Activated naive CD4-positive, alpha-beta T cell treated with anti-CD3 and anti-CD28 coated beads, Interleukin-2, amount 50 U/mL, for 16 hours (primary cell): ENCODE data around the gene IL11.
A peak's percentile ranks its signal among the peaks of the same experiment; 100 is the strongest.

Source experiments
- DNase-seq: peaks from one replicate; pipeline ENCODE4 v3.0.0-alpha.2; 2020

Gene IL11

GRCh38 chr19:55390461-55390880 is 20.2 kb upstream of the IL11 start:
- no peak for DNase-seq

DNA sequence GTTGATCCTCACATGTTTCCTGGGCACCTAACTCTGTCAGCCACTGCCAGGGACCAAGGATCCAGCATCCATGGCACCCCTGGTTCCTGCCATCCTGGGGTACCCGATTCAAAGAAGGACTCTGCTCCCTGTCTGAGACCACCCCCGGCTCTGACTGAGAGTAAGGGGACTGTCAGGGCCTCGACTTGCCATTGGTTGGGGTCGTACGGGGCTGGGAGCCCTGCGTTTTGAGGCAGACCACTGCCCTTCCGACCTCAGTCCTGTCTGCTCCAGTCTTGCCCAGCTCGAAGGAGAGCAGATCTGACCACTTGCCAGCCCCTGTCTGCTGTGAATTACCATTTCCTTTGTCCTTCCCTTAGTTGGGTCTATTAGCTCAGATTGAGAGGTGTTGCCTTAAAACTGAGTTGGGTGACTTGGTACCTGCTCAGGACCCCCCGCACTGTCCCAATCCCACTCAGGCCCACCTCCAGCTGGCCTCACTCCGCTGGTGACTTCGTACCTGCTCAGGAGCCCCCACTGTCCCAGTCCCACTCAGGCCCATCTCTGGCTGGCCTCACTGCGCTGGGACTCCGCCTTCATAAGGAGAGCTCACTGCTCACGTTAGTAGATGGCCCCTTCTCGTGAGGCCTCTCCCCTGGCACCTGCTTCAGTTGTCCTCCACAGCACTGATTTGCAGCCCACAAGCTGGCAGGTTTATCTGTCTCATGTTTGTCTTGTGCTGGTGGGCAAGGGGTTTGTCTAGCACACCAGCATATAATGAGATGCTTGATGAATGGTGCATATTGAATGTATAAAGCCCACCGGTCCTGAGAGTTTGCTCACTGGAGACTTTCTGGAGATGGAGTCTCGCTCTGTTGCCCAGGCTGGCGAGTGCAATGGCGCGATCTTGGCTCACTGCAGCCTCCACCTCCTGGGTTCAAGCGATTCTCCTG is 19.4 kb upstream of the IL11 start:
- DNase-seq, result no peak

DNA sequence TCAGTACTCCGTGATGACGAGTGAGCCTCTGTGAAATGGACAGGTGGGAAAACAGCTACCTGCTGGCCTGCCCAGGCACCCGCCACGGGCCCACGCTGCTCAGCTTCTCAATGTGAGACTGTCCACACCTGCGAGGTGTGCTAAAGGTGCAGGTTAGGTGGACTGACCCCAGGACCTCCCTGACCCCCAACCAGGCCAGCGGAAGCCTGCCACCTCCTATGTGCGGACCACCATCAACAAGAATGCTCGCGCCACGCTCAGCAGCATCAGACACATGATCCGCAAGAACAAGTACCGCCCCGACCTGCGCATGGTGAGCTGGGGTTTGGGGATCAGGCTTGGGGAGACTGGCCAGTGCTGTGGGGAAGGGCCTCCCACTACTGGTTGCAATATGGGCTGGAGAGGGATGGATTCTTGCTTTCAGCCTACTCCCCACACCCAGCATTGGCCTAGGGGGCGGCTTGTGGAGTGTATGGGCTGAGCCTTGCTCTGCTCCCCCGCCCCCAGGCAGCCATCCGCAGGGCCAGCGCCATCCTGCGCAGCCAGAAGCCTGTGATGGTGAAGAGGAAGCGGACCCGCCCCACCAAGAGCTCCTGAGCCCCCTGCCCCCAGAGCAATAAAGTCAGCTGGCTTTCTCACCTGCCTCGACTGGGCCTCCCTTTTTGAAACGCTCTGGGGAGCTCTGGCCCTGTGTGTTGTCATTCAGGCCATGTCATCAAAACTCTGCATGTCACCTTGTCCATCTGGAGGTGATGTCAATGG is 17.7 kb upstream of the IL11 start:
- DNase-seq, result no peak

DNA sequence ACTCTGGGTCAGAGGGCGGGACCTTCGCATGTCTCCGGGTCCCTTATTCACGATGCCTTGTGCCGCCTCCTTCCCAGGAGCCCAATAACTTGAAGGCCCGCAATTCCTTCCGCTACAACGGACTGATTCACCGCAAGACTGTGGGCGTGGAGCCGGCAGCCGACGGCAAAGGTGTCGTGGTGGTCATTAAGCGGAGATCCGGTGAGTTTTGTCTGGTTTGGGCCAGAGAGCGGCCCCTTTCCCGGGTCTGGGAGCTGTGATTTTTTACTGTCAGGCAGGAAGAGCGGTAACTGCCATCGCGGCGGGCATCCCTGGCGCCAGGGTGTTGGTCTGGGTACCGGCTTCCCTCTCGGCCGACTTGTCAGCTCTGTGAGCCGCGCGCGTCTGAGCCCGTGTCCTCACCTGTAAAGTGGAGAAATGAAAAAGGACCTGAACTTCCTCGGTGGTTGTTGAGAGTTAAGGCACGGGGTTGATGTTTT is 16.3 kb upstream of the IL11 start:
- no peak for DNase-seq

DNA sequence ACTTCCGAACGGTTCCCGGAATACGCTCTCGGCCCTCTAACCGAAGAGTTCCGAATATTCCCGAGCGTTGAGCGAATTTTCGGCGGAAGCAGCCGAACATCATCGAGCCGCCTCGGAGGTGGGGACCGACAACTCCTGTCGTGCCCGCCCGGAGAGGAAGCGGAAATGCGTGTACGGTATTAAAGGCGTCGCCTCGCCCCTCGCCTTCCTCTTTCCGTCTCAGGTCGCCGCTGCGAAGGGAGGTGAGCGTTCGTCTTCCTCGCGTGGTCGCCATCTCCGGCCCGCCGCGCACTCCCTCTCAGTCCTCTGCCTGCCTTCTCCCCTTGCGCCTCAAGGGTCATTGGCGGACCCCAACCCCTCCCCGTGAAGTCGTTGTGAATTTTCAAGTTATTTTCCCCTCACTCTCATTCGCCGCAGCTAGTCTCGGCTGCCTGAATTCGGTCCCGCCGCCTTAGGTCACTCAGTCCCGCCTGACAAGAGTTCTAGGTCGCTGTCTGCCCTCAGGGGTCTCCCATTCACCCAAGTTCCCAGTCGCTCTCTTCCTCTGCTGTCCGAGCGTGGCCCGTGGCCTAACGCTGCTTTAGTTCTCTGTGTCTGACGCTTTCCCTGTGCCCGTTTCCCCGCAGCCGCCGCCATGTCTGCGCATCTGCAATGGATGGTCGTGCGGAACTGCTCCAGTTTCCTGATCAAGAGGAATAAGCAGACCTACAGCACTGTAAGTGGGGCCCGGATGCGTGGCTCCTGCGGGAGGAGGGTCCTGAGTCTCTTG is 15.6 kb upstream of the IL11 start, which contains the start of gene RPL28:
TSS of gene RPL28 (plus strand) at position 209 of the 769 bp plus-strand sequence. CDS start at position 635, 426 bp downstream.
- DNase-seq, result peak; percentile 98

GRCh38 chr19:55384920-55385723 is 14.9 kb upstream of the IL11 start:
- DNase-seq, result peak; percentile 97

DNA sequence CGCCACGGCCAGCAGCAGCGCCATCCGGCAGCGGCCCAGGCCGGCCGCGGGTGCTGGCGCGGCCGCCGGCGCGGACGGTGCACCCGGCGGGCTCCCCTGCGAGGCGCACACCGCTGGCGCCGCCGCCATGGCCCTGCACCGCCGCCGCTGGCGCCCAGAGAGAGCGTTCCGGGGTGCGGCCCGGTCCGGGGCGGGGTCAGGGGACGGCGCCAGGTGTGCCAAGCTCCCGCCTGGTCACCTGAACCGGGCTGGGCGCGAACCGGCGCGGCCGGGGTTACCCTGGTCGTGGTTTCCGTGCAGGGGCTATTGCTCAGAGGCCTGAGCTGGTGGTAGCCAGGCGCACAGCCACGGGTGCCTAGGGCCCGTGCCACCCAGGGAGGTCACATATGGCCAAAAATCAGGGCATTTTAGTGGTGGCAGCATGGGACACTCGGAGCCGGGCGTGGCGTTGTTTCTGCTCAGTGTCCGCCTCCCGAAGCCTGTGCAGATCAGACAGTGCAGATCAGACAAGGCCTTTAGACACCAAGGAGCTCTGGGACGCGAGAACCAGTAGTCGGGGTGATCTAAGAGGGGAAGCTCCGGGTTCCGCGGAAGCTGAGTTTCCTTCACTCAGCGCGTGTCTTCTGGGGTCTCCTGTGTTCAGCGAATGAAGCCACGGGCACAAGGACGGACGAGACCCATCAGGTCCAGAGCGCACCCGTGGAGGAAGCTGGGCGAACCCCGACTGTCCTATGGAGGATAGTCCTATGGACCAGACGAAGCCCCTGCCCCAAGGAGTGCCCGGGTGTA is 14.1 kb upstream of the IL11 start, which contains the start of gene TMEM238:
TSS of gene TMEM238 (minus strand) at position 162 of the 789 bp plus-strand sequence. CDS start at position 129, 33 bp downstream.
- peak; percentile 46 for DNase-seq

GRCh38 chr19:55383279-55384130 is 13.2 kb upstream of the IL11 start:
- peak; percentile 57 for DNase-seq

DNA sequence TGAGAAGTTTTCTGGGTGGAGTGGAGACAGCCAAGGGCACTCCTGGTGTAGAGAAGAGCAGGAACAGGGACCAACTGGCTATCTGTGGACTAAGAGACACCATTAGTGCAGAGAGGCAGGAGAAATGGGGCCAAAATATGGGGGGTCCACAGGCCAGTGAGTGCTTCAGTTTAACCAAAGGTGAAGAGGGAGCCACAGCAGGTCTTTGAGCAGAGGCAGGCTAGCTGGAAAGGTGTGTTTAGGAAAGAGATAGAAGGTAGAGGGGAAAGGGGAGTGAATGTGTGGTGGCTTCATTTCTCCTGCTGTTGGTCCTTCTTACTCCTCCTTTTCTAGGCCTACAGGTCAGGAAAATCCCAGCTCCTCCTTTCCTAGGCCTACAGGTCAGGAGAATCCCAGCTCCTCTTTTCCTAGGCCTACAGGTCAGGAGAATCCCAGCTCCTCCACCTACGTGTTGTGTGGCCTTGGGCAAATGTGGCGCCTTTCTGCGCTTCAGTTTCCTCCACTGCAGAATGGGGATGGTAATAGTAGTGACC is 12.3 kb upstream of the IL11 start:
- no peak for DNase-seq

DNA sequence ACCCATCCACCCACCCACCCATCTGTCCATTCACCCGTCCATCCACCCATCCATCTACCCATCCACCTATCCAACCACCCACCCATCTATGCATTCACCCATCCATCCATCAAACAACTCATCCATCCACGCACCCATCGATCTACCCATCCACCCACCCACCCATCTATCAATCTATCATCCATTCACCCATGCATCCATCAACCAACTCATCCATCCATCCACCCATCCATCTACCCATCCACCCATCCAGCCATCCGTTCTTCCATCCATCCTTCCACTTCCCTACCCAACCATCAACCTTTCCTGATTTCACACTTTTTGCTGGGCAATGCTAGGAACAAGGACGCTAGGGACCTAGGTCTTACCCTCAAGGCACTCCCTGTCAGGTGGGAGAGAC is 11.8 kb upstream of the IL11 start:
- no peak for DNase-seq

GRCh38 chr19:55379174-55379573 is 8.9 kb upstream of the IL11 start:
- DNase-seq, result no peak

DNA sequence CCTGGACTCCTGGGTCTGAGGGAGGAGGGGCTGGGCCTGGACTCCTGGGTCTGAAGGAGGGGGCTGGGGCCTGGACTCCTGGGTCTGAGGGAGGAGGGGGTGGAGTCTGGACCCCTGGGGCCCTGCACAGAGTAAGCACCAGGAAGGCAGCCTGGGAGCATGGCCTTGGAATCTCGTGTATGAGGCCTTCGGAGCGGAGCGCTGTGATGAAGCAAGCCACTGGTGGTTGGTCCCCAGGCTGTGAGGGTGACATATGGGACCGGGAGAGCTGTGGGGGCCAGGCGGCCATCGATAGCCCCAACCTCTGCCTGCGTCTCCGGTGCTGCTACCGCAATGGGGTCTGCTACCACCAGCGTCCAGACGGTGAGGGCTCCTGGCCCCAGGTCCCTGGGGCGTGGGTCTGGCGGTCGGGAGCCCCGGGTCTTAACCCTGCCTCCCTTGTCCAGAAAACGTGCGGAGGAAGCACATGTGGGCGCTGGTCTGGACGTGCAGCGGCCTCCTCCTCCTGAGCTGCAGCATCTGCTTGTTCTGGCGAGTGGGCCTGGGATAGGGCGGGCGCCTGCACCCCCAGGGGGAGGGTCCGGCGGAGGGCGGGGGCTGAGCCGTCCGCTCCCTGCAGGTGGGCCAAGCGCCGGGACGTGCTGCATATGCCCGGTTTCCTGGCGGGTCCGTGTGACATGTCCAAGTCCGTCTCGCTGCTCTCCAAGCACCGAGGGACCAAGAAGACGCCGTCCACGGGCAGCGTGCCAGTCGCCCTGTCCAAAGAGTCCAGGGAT is 7.3 kb upstream of the IL11 start:
- DNase-seq, result no peak

GRCh38 chr19:55376241-55376933 is 6.1 kb upstream of the IL11 start, which contains the start of gene TMEM190:
TMEM190 (plus strand) TSS chr19:55376826; CDS start chr19:55376854, 28 bp downstream.
- no peak for DNase-seq

DNA sequence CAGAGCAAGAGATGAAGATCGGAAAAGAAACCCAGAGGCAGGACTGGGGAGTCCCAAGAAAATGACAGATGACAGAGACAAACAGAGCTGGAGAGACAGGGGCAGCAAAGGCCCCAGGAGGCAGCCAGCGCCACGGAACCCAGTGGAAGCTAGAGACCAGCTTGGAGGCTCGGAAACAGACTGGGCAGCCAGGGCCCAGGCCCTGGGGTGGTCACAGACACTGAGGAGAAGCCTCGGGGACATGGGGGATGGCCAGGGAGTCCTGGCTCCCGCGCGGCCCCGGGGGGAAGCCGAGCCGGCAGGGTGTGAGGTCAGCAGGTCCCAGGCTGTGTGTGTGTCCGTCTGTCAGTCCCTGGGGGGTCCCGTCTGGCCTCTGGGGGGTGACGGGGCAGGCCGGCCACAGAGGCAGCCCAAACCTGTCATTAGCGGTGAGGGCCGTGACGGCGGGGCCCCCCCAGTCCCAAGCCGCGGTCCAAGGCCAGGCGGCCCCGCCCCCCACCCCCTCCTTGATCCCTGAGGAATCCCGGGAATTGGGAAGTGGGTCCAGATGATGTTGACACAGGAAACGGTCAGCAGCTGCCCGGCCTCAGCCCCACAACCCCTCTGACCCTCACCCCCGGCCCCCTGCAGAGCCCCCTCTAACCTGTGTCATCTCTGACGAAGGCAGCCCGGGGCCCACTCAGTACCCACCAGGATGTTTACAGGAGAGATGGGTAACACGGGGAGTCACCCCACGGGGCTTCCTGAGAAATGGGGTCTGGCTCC is 3.9 kb upstream of the IL11 start:
- no peak for DNase-seq

DNA sequence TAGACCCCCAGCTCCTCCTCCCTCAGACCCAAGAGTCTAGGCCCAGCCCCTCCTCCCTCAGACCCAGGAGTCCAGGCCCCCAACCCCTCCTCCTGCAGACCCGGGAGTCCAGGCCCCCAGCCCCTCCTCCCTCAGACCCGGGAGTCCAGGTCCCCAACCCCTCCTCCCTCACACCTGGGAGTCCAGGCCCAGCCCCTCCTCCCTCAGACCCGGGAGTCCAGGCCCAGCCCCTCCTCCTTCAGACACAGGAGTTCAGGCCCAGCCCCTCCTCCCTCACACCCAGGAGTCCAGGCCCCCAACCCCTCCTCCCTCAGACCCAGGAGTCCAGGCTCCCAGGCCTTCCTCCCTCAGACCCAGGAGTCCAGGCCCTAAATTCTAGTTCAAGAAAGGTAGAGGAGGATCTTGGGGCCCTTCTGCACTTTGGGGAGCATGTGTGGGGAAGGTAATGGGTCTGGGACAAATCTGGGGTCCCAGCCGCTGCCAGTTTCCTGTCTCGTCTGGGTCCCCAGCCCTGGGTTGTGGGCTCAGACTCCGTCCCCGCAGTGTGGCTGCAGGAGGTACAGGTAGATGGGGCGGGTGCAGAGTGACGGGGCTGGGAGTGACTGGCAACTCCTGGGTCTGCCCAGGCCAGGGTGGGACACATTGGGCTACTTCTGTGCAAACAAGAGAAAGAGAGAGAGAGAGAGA is 3.2 kb upstream of the IL11 start:
- no peak for DNase-seq

DNA sequence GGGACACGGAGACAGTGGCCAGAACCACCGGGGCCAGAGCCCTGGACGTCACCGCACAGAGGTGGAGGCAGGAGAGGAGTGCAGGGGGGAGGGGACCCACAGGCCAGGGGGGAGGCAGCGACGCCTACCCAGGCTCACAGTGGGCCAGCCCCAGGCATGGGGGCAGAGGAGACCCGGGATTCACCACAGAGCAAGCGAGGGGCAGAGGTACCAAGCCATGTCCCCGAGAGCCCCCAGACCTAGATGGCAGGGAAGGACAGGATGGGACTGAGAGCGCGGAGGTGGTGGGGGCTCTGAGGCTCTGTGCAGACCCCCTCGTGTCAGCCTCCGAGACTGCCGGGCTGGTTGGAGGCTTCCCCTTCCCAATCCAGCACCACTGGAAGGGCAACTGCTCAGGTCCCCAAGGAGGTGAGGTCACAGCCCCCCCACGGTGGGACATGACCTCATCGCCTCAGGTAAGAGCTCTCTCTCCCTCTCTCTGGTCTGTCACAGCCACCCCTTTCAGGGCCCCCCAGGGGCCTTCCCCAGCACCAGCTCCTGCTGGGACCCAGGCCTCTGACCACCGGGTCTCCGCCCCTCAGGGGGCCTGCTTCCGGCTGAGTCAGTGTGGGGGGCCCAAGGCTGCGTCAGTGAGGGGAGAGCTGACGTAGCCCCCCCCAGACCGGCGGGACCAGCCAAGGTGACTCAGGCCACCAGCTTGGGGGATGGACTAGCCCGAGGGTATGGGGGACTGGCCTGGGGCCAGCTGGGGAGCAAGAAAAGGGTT is 2.2 kb upstream of the IL11 start:
- DNase-seq, result no peak
